ENCODE data around the gene TMEM237. TPM values are rescaled to one million over a fixed set of nuclear protein-coding genes. Genes with fewer than 3 reads are reported as not detected.

TMEM237 gene
- total and polyA plus RNA-seq, 2 donors (not counting 1 experiment from before 2014, with no cell fraction given): 23.8 to 64.1 TPM

DNA sequence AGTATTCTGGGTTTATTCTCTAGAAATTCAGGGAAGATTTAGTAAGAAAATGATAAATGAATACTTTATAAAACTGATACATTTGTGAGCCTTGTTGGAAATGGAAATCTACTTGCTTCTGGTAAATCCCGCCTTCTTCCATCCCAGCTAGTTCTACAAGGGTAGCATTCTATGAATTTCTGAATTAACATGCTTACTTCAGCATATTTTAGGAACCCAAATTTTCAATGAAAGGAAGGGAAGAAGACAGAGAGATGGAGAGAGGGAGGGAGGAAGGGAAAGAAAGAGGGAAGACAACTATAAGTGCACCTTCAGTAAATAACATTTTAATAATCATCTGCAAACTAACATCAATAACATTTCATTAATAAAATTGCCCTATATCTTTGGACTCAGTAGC, 26.6 kb upstream of the TMEM237 start:
- H3K4me2 ChIP-seq (ENCODE audit: extremely low read depth, insufficient read depth, low read length): no peak overlapping the region
- no peak overlapping the region for H2AFZ ChIP-seq (ENCODE audit: low read length)
- DNase-seq (ENCODE audit: low read depth in 2 of 2): no peak
- no peak overlapping the region for H3K27ac ChIP-seq (ENCODE audit: insufficient read depth, low read length)
- no peaks in the 10 kb centered on the region for H3K79me2 ChIP-seq (ENCODE audit: control insufficient read depth, insufficient read depth, low read length)
- H3K9me3 ChIP-seq (ENCODE audit: control insufficient read depth, insufficient read depth, low read depth, low read length): no peaks in the 10 kb centered on the region
- H3K4me1 ChIP-seq (ENCODE audit: control insufficient read depth, extremely low read depth, insufficient read depth, low read length): no peaks in the 10 kb centered on the region
- H3K4me3 ChIP-seq (replicated peaks in 1 of 4; ENCODE audit: control extremely low read depth in 1 of 4, insufficient read depth in 1 of 4, low read depth in 3 of 4, low read length in 4 of 4): no peak overlapping the region
- H4K20me1 ChIP-seq (ENCODE audit: control insufficient read depth, extremely low read depth, insufficient read depth, low read length): no peaks in the 10 kb centered on the region
- H3K36me3 ChIP-seq (ENCODE audit: control insufficient read depth, insufficient read depth, low read length): no peaks in the 10 kb centered on the region
- TF ChIP-seq, protein P1, sequence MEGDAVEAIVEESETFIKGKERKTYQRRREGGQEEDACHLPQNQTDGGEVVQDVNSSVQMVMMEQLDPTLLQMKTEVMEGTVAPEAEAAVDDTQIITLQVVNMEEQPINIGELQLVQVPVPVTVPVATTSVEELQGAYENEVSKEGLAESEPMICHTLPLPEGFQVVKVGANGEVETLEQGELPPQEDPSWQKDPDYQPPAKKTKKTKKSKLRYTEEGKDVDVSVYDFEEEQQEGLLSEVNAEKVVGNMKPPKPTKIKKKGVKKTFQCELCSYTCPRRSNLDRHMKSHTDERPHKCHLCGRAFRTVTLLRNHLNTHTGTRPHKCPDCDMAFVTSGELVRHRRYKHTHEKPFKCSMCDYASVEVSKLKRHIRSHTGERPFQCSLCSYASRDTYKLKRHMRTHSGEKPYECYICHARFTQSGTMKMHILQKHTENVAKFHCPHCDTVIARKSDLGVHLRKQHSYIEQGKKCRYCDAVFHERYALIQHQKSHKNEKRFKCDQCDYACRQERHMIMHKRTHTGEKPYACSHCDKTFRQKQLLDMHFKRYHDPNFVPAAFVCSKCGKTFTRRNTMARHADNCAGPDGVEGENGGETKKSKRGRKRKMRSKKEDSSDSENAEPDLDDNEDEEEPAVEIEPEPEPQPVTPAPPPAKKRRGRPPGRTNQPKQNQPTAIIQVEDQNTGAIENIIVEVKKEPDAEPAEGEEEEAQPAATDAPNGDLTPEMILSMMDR (conservative IDR thresholded peaks at IDR 0.05 in 1 of 2, IDR thresholded peaks at IDR 0.05 in 1 of 2; ENCODE audit: low read depth in 1 of 2, low read length in 2 of 2): no peak
- TF ChIP-seq EZH2 (IDR thresholded peaks at IDR 0.05; ENCODE audit: low read length, missing control alignments): no peak
- H3K9ac ChIP-seq (ENCODE audit: insufficient read depth, low read length): no peak overlapping the region
- H3K27me3 ChIP-seq (ENCODE audit: control insufficient read depth, insufficient read depth, low read length): no peaks in the 10 kb centered on the region

DNA sequence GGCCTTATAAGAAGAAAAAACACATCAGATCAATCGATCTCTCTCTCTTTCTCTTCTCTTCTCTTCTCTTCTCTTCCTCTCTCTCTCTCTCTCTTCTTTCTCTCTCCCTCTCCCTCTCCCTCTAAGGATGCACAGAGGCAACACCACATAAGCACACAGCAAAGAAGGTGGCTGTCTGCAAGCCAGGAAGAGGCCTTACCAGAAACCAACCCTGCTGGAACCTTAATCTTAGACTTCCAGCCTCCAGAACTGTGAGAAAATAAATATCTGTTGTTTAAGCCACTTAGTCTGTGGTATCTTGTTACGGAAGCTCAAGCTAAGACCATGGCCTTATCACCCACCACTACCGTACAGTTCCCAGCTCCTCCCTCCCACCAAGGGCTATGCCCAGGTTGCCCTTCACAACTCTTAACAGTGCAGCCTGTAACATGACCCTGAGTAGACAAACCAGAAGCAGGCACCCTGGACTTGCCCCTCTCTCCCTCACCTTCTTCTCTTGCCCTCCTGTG, 25.2 kb upstream of the TMEM237 start:
- no peaks in the 10 kb centered on the region for H3K27me3 ChIP-seq (ENCODE audit: control insufficient read depth, insufficient read depth, low read length)

DNA sequence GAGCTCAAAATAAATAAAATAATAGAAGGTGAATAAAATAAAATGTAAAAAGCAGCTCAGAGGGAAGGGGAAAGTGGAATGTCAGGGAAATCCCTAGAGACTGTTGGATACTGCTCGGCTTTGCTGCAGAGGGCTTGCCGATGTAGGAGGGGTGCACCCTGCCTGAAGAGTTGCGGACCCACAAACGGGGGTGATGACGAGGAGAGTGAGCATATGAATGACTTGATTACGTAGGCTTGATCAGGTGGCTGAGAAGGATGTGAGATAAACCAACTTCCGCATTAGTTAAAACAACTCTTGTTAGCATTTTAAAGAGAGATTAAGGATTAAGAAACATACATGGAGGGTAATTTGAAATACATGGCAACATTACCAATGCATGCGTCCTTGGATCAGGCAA, 21.0 kb upstream of the TMEM237 start:
- Histone ChIP-seq H3K4me1 (ENCODE audit: control insufficient read depth, extremely low read depth, insufficient read depth, low read length) (no peaks in the 10 kb centered on the region), H3K4me3 (replicated peaks in 1 of 4; ENCODE audit: control extremely low read depth in 1 of 4, insufficient read depth in 1 of 4, low read depth in 3 of 4, low read length in 4 of 4) (no peak overlapping the region), H3K9me3 (ENCODE audit: control insufficient read depth, insufficient read depth, low read depth, low read length) (no peaks in the 10 kb centered on the region), H2AFZ (ENCODE audit: low read length) (no peak overlapping the region), H3K4me2 (ENCODE audit: extremely low read depth, insufficient read depth, low read length) (no peak overlapping the region), H3K27ac (ENCODE audit: insufficient read depth, low read length) (no peak overlapping the region), H3K79me2 (ENCODE audit: control insufficient read depth, insufficient read depth, low read length) (no peaks in the 10 kb centered on the region), H3K9ac (ENCODE audit: insufficient read depth, low read length) (no peak overlapping the region), H4K20me1 (ENCODE audit: control insufficient read depth, extremely low read depth, insufficient read depth, low read length) (no peaks in the 10 kb centered on the region), H3K27me3 (ENCODE audit: control insufficient read depth, insufficient read depth, low read length) (no peaks in the 10 kb centered on the region), H3K36me3 (ENCODE audit: control insufficient read depth, insufficient read depth, low read length) (no peaks in the 10 kb centered on the region)
- TF ChIP-seq, protein P1 (conservative IDR thresholded peaks at IDR 0.05 in 1 of 2, IDR thresholded peaks at IDR 0.05 in 1 of 2; ENCODE audit: low read depth in 1 of 2, low read length in 2 of 2): no peak
- TF ChIP-seq EZH2 (IDR thresholded peaks at IDR 0.05; ENCODE audit: low read length, missing control alignments): no peak
- no peak for DNase-seq (ENCODE audit: low read depth in 2 of 2)

More for the DNA sequence above, 25.2 kb upstream of the TMEM237 start:
- DNase-seq (ENCODE audit: low read depth in 2 of 2): no peak
- Histone ChIP-seq H3K4me3 (replicated peaks in 1 of 4; ENCODE audit: control extremely low read depth in 1 of 4, insufficient read depth in 1 of 4, low read depth in 3 of 4, low read length in 4 of 4) (no peak overlapping the region), H4K20me1 (ENCODE audit: control insufficient read depth, extremely low read depth, insufficient read depth, low read length) (no peaks in the 10 kb centered on the region), H3K9me3 (ENCODE audit: control insufficient read depth, insufficient read depth, low read depth, low read length) (no peaks in the 10 kb centered on the region), H3K36me3 (ENCODE audit: control insufficient read depth, insufficient read depth, low read length) (no peaks in the 10 kb centered on the region), H3K9ac (ENCODE audit: insufficient read depth, low read length) (no peak overlapping the region), H3K27ac (ENCODE audit: insufficient read depth, low read length) (no peak overlapping the region), H3K4me2 (ENCODE audit: extremely low read depth, insufficient read depth, low read length) (no peak overlapping the region), H2AFZ (ENCODE audit: low read length) (no peak overlapping the region), H3K4me1 (ENCODE audit: control insufficient read depth, extremely low read depth, insufficient read depth, low read length) (no peaks in the 10 kb centered on the region), H3K79me2 (ENCODE audit: control insufficient read depth, insufficient read depth, low read length) (no peaks in the 10 kb centered on the region)
- TF ChIP-seq, protein P1 (conservative IDR thresholded peaks at IDR 0.05 in 1 of 2, IDR thresholded peaks at IDR 0.05 in 1 of 2; ENCODE audit: low read depth in 1 of 2, low read length in 2 of 2): no peak
- TF ChIP-seq EZH2 (IDR thresholded peaks at IDR 0.05; ENCODE audit: low read length, missing control alignments): no peak
